ENCODE data around the gene HSPA12B. TPM values are rescaled to one million over a fixed set of nuclear protein-coding genes. Genes with fewer than 3 reads are reported as not detected.
A peak's percentile ranks its signal among the peaks of the same experiment; 100 is the strongest.

HSPA12B gene
- total RNA-seq, 1 experiment from 2014 or later = 6.3 TPM

DNA sequence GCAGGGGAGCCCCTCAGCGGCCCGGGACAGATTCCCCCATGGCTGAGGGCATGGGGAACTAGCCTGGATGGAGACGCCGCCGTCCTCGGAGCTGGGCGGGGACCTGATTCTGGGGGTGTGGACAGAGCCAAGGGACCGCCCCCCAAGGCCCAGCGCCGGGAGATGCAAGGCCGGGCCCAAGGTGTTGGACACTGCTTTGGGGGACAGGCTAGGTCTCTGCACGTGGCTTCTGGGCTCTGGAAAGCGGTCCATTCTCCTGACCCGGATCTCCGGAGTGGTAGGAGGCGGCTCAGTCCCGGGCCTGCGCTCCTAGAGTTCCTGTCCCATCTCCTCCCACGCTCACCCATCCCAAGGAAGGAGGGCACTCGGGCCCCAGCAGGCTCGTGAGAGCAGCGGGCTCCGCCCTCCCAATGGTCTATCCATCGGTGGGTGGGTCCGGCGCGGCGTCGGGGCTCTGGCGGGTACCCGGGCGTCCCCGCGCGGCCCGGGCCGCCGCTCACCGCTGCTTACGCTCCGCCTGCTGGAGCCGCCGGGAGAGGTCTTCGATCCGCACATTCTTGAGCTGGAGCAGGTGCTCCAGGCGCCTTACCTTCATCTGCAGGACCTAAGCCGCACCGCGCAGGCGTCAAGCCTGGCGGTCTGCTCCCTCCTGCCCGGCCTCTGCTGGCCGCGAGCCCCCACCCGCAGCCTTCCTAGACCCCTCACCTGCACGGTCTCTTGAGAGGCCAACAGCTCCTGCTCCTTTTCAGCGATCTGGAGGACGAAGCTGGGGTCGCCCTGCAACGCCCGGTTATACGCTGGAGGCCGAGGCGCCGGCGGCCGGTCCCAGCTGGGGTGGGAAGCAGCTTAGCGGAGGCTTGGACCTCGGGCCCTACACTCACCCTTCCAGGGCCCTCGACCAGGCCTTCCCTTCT is 45.5 kb downstream of the HSPA12B start:
- CTCF ChIA-PET = interaction anchor here (0.6 to 3.3 kb wide), 25 partner anchors 8 to 208 kb away, joined by 3 to 27 read pairs (median 4); partner anchors contain the start of genes ADAM33, ADISSP, AP5S1 and CDC25B
- Mint-ChIP-seq H3K9me3 (no peaks in the 10 kb centered on the region), H3K27me3 (ENCODE audit: low read depth) (peaks cover 58% of the 10 kb centered on the region), H3K36me3 (no peaks in the 10 kb centered on the region), H3K27ac (no peak overlapping the region), H3K4me1 (peaks cover 30% of the 10 kb centered on the region), H3K4me3 (peak overlapping the region; percentile 79)
- DNase-seq (ENCODE audit: low spot score) = peak; percentile 82
- ATAC-seq = peak; percentile 73
- POLR2A ChIA-PET = interaction anchor here (0.6 to 2.1 kb wide), 5 partner anchors 10 to 422 kb away, joined by 3 to 14 read pairs (median 3); partner anchors contain the start of genes ADISSP and AP5S1
- TF ChIP-seq GABPB1 (CRISPR knock-in tag; IDR thresholded peaks at IDR 0.05) = no peak
- TF ChIP-seq, protein P1, sequence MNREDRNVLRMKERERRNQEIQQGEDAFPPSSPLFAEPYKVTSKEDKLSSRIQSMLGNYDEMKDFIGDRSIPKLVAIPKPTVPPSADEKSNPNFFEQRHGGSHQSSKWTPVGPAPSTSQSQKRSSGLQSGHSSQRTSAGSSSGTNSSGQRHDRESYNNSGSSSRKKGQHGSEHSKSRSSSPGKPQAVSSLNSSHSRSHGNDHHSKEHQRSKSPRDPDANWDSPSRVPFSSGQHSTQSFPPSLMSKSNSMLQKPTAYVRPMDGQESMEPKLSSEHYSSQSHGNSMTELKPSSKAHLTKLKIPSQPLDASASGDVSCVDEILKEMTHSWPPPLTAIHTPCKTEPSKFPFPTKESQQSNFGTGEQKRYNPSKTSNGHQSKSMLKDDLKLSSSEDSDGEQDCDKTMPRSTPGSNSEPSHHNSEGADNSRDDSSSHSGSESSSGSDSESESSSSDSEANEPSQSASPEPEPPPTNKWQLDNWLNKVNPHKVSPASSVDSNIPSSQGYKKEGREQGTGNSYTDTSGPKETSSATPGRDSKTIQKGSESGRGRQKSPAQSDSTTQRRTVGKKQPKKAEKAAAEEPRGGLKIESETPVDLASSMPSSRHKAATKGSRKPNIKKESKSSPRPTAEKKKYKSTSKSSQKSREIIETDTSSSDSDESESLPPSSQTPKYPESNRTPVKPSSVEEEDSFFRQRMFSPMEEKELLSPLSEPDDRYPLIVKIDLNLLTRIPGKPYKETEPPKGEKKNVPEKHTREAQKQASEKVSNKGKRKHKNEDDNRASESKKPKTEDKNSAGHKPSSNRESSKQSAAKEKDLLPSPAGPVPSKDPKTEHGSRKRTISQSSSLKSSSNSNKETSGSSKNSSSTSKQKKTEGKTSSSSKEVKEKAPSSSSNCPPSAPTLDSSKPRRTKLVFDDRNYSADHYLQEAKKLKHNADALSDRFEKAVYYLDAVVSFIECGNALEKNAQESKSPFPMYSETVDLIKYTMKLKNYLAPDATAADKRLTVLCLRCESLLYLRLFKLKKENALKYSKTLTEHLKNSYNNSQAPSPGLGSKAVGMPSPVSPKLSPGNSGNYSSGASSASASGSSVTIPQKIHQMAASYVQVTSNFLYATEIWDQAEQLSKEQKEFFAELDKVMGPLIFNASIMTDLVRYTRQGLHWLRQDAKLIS (CRISPR knock-in tag; IDR thresholded peaks at IDR 0.05; ENCODE audit: borderline replicate concordance) = no peak
- peak; percentile 72 for TF ChIP-seq SP1 (CRISPR knock-in tag; conservative IDR thresholded peaks at IDR 0.05)
- TF ChIP-seq EMX1 (CRISPR knock-in tag; IDR thresholded peaks at IDR 0.05) = no peak
- no peak for TF ChIP-seq JAZF1 (CRISPR knock-in tag; IDR thresholded peaks at IDR 0.05)
- no peak for TF ChIP-seq CREB1 (CRISPR knock-in tag; IDR thresholded peaks at IDR 0.05)
- no peak for TF ChIP-seq HMGA2 (CRISPR knock-in tag; IDR thresholded peaks at IDR 0.05)
- TF ChIP-seq ATF2 (CRISPR knock-in tag; IDR thresholded peaks at IDR 0.05; ENCODE audit: borderline replicate concordance, low read depth) = no peak
- 0 out of 2 replicates have a peak, but pooled peaks have one; percentile 17 for TF ChIP-seq CBFB (CRISPR knock-in tag; IDR thresholded peaks at IDR 0.05; ENCODE audit: low read depth)
- TF ChIP-seq, protein P2, sequence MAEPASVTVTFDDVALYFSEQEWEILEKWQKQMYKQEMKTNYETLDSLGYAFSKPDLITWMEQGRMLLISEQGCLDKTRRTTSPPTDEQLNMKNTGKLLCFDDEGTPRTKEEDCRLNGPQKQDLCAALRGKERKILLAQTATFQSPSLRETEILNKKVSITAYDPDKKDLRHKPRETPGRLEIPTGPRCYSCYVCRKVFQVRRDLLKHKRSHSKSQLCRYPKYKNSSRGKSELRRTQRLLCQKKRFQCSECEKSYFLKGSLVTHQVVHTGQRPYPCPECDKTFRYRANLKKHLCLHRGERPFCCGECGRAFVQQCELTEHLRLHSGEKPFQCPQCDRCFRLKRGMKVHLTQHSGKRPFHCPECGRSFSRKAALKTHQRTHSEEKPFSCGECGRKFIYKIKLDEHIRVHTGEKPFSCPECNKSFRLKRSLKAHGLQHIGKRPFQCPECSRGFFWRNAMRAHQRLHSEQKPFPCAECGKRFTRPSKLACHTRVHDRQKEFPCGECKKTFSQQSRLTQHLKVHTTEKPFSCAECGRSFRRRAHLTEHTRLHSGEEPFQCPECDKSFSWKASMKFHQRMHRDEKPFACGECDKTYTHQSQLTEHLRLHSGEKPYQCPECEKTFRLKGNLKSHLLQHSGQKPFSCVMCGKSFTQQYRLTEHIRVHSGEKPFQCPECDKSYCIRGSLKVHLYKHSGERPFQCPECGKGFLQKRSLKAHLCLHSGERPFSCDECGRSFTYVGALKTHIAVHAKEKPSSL (CRISPR knock-in tag; conservative IDR thresholded peaks at IDR 0.05) = no peak
- no peak for TF ChIP-seq NR1H2 (CRISPR knock-in tag; IDR thresholded peaks at IDR 0.05)
- TF ChIP-seq RELA (CRISPR knock-in tag; IDR thresholded peaks at IDR 0.05; ENCODE audit: borderline replicate concordance) = peak; percentile 53; the same call in 1 of the 2 replicates
- TF ChIP-seq IRF2 (CRISPR knock-in tag; IDR thresholded peaks at IDR 0.05; ENCODE audit: borderline replicate concordance, low read depth) = no peak
- no peak for TF ChIP-seq ZSCAN18 (CRISPR knock-in tag; IDR thresholded peaks at IDR 0.05)
- TF ChIP-seq FOXP1 (CRISPR knock-in tag; IDR thresholded peaks at IDR 0.05; ENCODE audit: borderline replicate concordance) = peak; percentile 45; the same call in 1 of the 2 replicates
- no peak; the same call in 1 of the 2 replicates for TF ChIP-seq ZBTB21 (CRISPR knock-in tag; IDR thresholded peaks at IDR 0.05; ENCODE audit: borderline replicate concordance)
- TF ChIP-seq E2F5 (CRISPR knock-in tag; IDR thresholded peaks at IDR 0.05) = no peak; the same call in 1 of the 2 replicates
- 0 out of 2 replicates have a peak, but pooled peaks have one; percentile 29 for TF ChIP-seq CREM (CRISPR knock-in tag; IDR thresholded peaks at IDR 0.05)
- no peak for TF ChIP-seq STAT6 (CRISPR knock-in tag; conservative IDR thresholded peaks at IDR 0.05; ENCODE audit: low read depth)
- TF ChIP-seq ZNF317 (CRISPR knock-in tag; IDR thresholded peaks at IDR 0.05; ENCODE audit: borderline replicate concordance, low read depth) = no peak
- no peak for TF ChIP-seq GTF2I (CRISPR knock-in tag; conservative IDR thresholded peaks at IDR 0.05)
- peak; percentile 33; the same call in 1 of the 2 replicates for TF ChIP-seq ZBTB43 (CRISPR knock-in tag; IDR thresholded peaks at IDR 0.05)
